ENCODE results near the gene IL36A.

IL36A gene

GRCh38 chr2:113027691-113028090 lies 22.4 kb downstream of the IL36A start:
- Histone ChIP-seq H3K36me3 (replicated peaks; ENCODE audit: insufficient read depth, low read length) (no peaks in the 10 kb centered on the region), H4K20me1 (ENCODE audit: insufficient read depth, low read length) (no peaks in the 10 kb centered on the region), H3K9me3 (replicated peaks; ENCODE audit: insufficient read depth, low read length) (no peaks in the 10 kb centered on the region), H3K9ac (ENCODE audit: low read length) (no peak overlapping the region), H3K27ac (ENCODE audit: low read length) (no peak overlapping the region), H3K27me3 (replicated peaks; ENCODE audit: insufficient read depth, low read length) (no peaks in the 10 kb centered on the region), H3F3A (ENCODE audit: insufficient read depth, low read length) (no peaks in the 10 kb centered on the region), H3K4me2 (ENCODE audit: low read depth, low read length) (no peak overlapping the region), H3K9me2 (replicated peaks; ENCODE audit: insufficient read depth, low read length) (no peaks in the 10 kb centered on the region), H3K4me3 (ENCODE audit: low read length) (no peak overlapping the region), H2AFZ (ENCODE audit: low read length) (no peak overlapping the region), H3K4me1 (ENCODE audit: low read length) (no peaks in the 10 kb centered on the region), H3K79me2 (ENCODE audit: low read length) (no peaks in the 10 kb centered on the region)
- TF ChIP-seq CTCF (IDR thresholded peaks at IDR 0.05; ENCODE audit: low read length) (no peak), EZH2 (optimal IDR thresholded peaks at IDR 0.05; ENCODE audit: low read depth, low read length) (no peak), EZH2phosphoT487 (IDR thresholded peaks at IDR 0.05; ENCODE audit: low read length) (no peak)
- DNase-seq, result no peak

GRCh38 chr2:113028112-113028511 lies 22.9 kb downstream of the IL36A start:
- Histone ChIP-seq H3K9me3 (replicated peaks; ENCODE audit: insufficient read depth, low read length) (no peaks in the 10 kb centered on the region), H3K4me1 (ENCODE audit: low read length) (no peaks in the 10 kb centered on the region), H3K36me3 (replicated peaks; ENCODE audit: insufficient read depth, low read length) (no peaks in the 10 kb centered on the region), H3F3A (ENCODE audit: insufficient read depth, low read length) (no peaks in the 10 kb centered on the region), H2AFZ (ENCODE audit: low read length) (no peak overlapping the region), H3K4me2 (ENCODE audit: low read depth, low read length) (no peak overlapping the region), H4K20me1 (ENCODE audit: insufficient read depth, low read length) (no peaks in the 10 kb centered on the region), H3K9me2 (replicated peaks; ENCODE audit: insufficient read depth, low read length) (no peaks in the 10 kb centered on the region), H3K27me3 (replicated peaks; ENCODE audit: insufficient read depth, low read length) (no peaks in the 10 kb centered on the region), H3K4me3 (ENCODE audit: low read length) (no peak overlapping the region), H3K79me2 (ENCODE audit: low read length) (no peaks in the 10 kb centered on the region), H3K9ac (ENCODE audit: low read length) (no peak overlapping the region), H3K27ac (ENCODE audit: low read length) (no peak overlapping the region)
- TF ChIP-seq CTCF (IDR thresholded peaks at IDR 0.05; ENCODE audit: low read length) (no peak), EZH2phosphoT487 (IDR thresholded peaks at IDR 0.05; ENCODE audit: low read length) (no peak), EZH2 (optimal IDR thresholded peaks at IDR 0.05; ENCODE audit: low read depth, low read length) (no peak)
- no peak for DNase-seq

GRCh38 chr2:113032737-113033136 lies 27.5 kb downstream of the IL36A start:
- Histone ChIP-seq H3K4me2 (ENCODE audit: low read depth, low read length) (no peak overlapping the region), H3K27me3 (replicated peaks; ENCODE audit: insufficient read depth, low read length) (no peaks in the 10 kb centered on the region)
- no peak for DNase-seq

More at GRCh38 chr2:113032737-113033136, 27.5 kb downstream of the IL36A start:
- Histone ChIP-seq H3K4me3 (ENCODE audit: low read length) (no peak overlapping the region), H3K4me1 (ENCODE audit: low read length) (no peaks in the 10 kb centered on the region), H3K9me3 (replicated peaks; ENCODE audit: insufficient read depth, low read length) (no peaks in the 10 kb centered on the region), H3F3A (ENCODE audit: insufficient read depth, low read length) (no peaks in the 10 kb centered on the region), H3K9me2 (replicated peaks; ENCODE audit: insufficient read depth, low read length) (no peaks in the 10 kb centered on the region), H3K36me3 (replicated peaks; ENCODE audit: insufficient read depth, low read length) (no peaks in the 10 kb centered on the region), H4K20me1 (ENCODE audit: insufficient read depth, low read length) (no peaks in the 10 kb centered on the region), H2AFZ (ENCODE audit: low read length) (no peak overlapping the region), H3K27ac (ENCODE audit: low read length) (no peak overlapping the region), H3K9ac (ENCODE audit: low read length) (no peak overlapping the region), H3K79me2 (ENCODE audit: low read length) (no peaks in the 10 kb centered on the region)
- TF ChIP-seq EZH2 (optimal IDR thresholded peaks at IDR 0.05; ENCODE audit: low read depth, low read length) (no peak), EZH2phosphoT487 (IDR thresholded peaks at IDR 0.05; ENCODE audit: low read length) (no peak), CTCF (IDR thresholded peaks at IDR 0.05; ENCODE audit: low read length) (no peak)
